Right lobe of liver (tissue), 4 donors: Measurements from ENCODE around the gene SCN5A.

ENCODE experiments used
- CTCF ChIP-seq, 4 donors: fragments of 200-600 bp in 3 of 4; fragments of 450-650 bp in 1 of 4; IDR thresholded peaks; one replicate each; pipeline versions ENCODE4 v1.5.1 to v1.8.0; 2016 to 2022; ENCODE audit warnings: antibody characterized with exemption in 4 of 4, mild to moderate bottlenecking in 2 of 4
- POLR2A ChIP-seq: fragments of 450-650 bp; IDR thresholded peaks from one replicate; pipeline ENCODE4 v1.6.1; 2017; ENCODE audit warnings: antibody characterized with exemption, mild to moderate bottlenecking
- donor health status: DM: no; HTN: no; CAD: no.
- donor health status: DM: no; HTN: no; CAD: no.
- donor health status: DM: no; HTN: yes; CAD: no.

- no peak for TF ChIP-seq CTCF (IDR thresholded peaks at IDR 0.05)
- TF ChIP-seq POLR2A = no peak
Observed at GRCh38 chr3:38649500-38650247, at the start of gene SCN5A.
